ENCODE data around the gene MEGF6.

- TF ChIP-seq POLR2A (IDR thresholded peaks at IDR 0.05) (no peak), CTCF (IDR thresholded peaks at IDR 0.05) (no peak)
Observed at GRCh38 chr1:3620708-3621107, 9.4 kb upstream of the MEGF6 start.
